ENCODE data around the gene RPH3AL. TPM values are rescaled to one million over a fixed set of nuclear protein-coding genes. Genes with fewer than 3 reads are reported as not detected.

The RPH3AL gene
- total RNA-seq, 1 donor from 2014 or later = 40.8 TPM

DNA sequence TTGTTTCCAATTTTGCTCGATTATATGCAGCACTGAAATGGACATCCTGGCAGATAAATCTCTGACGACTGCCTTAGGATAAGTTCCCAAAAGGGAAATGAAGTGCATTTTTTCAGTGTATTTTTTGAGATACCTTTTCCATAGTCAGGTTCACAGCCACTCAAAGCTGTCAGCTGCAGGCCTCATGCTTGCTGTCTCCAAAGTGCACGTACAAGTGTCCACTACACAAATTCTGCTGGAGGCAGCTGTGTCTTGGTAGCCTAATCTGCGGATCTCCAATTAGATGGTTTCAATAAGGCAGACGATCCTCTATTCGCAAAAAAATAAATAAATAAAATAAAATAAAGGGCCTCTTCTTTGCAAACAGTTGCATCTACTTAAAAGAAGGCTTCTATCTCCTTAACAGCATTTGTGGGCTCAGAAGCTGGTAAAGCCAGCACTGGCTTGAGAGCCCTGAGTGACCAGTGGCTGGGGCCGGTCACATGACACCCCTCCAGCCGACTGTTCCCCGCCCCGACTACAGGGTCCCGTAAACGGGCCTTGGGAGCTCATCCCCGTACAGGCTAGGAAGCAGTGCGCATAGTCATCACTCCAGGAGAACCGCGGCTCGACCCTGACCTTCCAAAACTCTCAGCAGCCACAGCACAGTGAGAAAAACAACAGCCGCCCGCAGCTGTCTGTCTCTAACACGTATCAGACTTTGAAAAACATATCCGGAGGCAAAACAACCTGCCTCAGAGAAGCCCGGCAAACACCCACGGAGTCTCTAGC, 18.8 kb downstream of the RPH3AL start:
- TF ChIP-seq, protein P1, sequence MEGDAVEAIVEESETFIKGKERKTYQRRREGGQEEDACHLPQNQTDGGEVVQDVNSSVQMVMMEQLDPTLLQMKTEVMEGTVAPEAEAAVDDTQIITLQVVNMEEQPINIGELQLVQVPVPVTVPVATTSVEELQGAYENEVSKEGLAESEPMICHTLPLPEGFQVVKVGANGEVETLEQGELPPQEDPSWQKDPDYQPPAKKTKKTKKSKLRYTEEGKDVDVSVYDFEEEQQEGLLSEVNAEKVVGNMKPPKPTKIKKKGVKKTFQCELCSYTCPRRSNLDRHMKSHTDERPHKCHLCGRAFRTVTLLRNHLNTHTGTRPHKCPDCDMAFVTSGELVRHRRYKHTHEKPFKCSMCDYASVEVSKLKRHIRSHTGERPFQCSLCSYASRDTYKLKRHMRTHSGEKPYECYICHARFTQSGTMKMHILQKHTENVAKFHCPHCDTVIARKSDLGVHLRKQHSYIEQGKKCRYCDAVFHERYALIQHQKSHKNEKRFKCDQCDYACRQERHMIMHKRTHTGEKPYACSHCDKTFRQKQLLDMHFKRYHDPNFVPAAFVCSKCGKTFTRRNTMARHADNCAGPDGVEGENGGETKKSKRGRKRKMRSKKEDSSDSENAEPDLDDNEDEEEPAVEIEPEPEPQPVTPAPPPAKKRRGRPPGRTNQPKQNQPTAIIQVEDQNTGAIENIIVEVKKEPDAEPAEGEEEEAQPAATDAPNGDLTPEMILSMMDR (conservative IDR thresholded peaks at IDR 0.05; ENCODE audit: low read depth, low read length) = no peak
- DNase-seq (ENCODE audit: low read depth) = no peak
- H3K4me3 ChIP-seq (ENCODE audit: low read depth, low read length) = peak overlapping the region; percentile 34

DNA sequence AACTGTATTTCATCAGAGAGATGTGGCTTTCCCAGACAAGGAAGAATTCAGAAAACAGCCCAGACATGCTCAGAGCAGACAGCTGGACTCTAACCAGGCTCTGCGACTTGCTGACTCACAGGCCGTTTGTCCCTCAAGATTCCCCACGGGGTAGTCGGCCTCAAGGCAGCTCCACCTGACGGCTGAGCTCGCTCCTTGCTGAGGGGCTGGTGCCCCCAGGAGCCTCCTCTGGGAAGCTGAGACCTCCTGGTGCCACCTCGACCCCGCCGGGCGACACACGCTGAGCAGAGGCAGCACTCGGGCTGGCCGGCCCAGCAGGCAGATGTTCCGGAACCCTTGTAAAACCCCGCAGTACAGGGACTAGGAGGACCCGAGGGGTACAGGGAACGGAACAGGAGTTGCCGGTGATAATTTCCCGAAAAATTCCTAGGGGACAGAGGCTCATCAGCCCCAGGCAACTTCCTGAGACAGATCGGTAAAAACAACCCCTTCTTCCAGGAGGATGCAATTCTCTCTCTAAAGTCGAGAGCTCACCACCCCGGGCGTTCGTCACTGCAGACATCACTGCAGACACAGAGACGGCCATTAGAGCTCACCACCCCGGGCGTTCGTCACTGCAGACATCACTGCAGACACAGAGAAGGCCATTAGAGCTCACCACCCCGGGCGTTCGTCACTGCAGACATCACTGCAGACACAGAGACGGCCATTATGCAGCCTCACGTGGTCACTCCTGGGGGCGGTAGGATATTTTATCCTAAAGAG, 19.9 kb downstream of the RPH3AL start:
- no peak overlapping the region for H3K4me3 ChIP-seq (ENCODE audit: low read depth, low read length)
- TF ChIP-seq, protein P1 (conservative IDR thresholded peaks at IDR 0.05; ENCODE audit: low read depth, low read length) = no peak
- DNase-seq (ENCODE audit: low read depth) = no peak

DNA sequence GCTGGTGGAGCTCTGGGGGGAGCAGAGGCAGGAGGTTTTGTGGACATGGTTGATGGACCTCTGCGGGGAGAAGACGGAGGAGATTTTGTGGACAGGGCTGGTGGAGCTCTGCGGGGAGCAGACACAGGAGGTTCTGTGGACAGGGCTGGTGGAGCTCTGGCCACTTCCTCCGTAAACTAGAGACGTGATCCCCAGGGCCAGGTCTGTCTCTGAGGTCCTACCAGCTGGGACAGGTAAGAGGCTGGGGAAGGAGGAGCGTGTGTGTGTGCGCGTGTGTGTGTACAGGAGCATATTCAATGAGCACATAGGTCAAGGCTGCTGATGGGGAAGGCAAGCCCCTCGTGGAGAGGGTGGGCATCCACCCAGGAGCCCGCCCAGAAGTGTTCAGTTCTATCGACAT, 20.6 kb downstream of the RPH3AL start:
- no peak for DNase-seq (ENCODE audit: low read depth)
- H3K4me3 ChIP-seq (ENCODE audit: low read depth, low read length) = no peak overlapping the region
- TF ChIP-seq, protein P1 (conservative IDR thresholded peaks at IDR 0.05; ENCODE audit: low read depth, low read length) = no peak

DNA sequence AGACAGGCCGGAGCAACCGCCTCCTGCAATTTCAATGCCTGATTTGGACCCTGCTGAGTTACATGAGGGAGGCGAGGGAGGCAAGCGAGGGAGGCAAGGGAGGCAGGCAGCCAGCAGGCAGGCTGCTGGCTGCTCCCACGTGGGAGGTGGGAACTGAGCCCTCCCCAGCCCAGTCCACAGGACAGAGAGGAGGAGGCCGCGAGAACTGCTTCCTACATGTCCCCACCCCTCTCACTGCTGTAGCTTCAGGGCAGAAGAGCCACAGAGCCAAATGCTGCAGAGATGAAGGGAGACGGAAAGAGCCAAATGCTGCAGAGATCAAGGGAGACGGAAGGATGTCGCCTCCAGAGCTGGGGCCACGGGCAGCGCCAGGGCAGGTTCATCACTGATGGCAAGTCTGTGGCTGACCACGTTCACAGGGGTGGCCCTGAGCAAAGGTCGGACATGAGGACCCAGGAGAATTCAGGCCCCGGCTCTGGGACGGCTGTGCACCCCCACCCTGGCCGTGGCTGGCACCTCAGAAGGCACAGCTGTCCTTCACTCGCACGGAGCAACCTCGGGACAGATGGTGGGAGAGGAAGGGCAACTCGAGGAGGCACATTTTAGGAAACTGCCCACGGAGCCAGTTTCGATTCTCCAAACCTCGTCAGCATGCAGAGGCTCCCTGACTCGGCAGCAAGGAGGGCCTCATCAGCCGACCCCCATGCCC, 21.5 kb downstream of the RPH3AL start:
- H3K4me3 ChIP-seq (ENCODE audit: low read depth, low read length) = no peak overlapping the region
- TF ChIP-seq, protein P1 (conservative IDR thresholded peaks at IDR 0.05; ENCODE audit: low read depth, low read length) = no peak
- no peak for DNase-seq (ENCODE audit: low read depth)

DNA sequence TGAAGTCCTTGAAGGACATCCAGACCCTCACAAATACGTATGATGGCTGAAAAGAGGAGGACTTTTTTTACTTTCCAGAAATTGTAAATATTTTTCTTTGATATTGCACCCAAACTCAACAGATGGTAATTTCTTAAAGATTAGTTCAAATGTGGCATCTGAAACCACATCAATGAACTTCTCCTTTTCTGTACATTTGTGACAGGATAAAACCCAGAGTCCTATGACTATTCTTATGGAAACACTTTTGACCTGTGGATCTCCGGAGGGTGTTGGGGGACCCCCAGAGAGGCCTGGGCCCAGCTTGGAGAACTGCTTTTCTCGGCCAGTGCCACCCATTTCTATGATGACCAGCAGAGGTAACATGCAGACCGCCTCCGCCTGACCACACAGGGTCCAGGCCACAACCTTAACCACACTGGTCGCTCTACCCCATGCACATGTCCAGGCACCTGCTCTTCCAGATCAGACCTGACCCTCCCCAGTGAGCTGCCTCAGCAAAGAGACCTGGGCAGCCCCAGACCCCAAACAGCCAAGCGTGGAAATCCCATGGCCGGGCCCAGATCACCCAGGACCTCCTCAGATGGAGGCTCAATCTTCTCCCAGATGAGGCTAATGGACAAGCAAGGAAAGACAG, 22.7 kb downstream of the RPH3AL start:
- H3K4me3 ChIP-seq (ENCODE audit: low read depth, low read length) = no peak overlapping the region
- TF ChIP-seq, protein P1 (conservative IDR thresholded peaks at IDR 0.05; ENCODE audit: low read depth, low read length) = no peak
- DNase-seq (ENCODE audit: low read depth) = no peak

DNA sequence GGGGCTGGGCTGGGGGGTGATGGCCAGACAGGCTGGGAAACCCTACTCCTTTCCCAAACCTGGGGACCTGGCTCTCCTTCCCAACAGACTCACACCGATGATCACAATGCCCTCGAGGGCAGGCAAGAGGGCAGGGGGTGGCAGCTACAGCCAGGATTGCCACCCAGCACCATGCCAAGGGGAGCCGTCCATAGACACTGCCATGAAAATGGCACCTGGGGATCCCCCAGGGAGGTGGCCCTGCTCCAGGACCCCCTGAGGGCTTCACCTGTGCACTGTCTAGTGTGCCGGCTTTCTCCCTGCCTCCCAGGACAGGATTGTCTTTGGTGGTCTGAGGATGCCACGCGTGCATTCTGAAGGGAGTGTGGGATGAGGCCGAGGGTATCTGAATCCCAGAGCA, 24.6 kb downstream of the RPH3AL start:
- no peak for DNase-seq (ENCODE audit: low read depth)
- TF ChIP-seq, protein P1 (conservative IDR thresholded peaks at IDR 0.05; ENCODE audit: low read depth, low read length) = no peak

More for the DNA sequence above, 24.6 kb downstream of the RPH3AL start:
- no peak overlapping the region for H3K4me3 ChIP-seq (ENCODE audit: low read depth, low read length)

Measured in epithelial cell of proximal tubule (primary cell).